ENCODE data around the gene PCED1B.

DNA sequence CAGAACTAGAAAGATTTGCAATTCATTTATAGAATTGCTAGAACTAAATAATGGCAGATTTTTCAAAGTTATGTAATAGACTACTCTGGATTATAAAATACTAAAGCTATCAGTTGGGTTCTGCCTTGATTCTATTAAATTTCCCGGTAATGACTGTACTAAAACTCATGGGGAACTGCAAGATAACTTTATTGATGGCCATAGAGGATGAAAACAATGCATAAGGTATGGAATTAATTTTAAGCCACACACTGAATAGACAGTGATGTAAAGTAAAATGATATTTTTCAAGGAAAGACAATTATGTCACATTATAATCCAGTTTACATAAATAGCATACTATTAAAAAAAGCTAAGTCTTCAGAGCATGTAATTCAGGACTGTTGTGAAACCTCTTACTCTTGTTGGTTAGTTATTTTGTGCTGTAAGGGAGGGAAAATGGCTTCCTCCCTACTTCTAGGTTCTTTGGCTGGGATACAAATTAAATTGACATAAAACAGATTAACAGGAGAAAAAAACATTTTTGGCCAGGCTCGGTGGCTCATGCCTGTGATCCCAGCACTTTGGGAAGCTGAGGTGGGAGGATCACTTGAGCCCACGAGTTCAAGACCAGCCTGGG lies 134.7 kb downstream of the PCED1B start:
- TF ChIP-seq, protein P1, sequence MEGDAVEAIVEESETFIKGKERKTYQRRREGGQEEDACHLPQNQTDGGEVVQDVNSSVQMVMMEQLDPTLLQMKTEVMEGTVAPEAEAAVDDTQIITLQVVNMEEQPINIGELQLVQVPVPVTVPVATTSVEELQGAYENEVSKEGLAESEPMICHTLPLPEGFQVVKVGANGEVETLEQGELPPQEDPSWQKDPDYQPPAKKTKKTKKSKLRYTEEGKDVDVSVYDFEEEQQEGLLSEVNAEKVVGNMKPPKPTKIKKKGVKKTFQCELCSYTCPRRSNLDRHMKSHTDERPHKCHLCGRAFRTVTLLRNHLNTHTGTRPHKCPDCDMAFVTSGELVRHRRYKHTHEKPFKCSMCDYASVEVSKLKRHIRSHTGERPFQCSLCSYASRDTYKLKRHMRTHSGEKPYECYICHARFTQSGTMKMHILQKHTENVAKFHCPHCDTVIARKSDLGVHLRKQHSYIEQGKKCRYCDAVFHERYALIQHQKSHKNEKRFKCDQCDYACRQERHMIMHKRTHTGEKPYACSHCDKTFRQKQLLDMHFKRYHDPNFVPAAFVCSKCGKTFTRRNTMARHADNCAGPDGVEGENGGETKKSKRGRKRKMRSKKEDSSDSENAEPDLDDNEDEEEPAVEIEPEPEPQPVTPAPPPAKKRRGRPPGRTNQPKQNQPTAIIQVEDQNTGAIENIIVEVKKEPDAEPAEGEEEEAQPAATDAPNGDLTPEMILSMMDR (IDR thresholded peaks at IDR 0.05; ENCODE audit: poor library complexity): no peak
- TF ChIP-seq EZH2phosphoT487 (IDR thresholded peaks at IDR 0.05; ENCODE audit: low read depth, severe bottlenecking, unreplicated experiment) (no peak), EZH2 (IDR thresholded peaks at IDR 0.05; ENCODE audit: borderline replicate concordance) (no peak)
